Measurements from ENCODE around the gene RETREG2.
A peak's percentile ranks its signal among the peaks of the same experiment; 100 is the strongest.

Gene RETREG2

GRCh38 chr2:219223831-219224610 lies 45.9 kb downstream of the RETREG2 start:
- H3K27me3 ChIP-seq, result no peaks in the 10 kb centered on the region
- H3K4me1 ChIP-seq, result peaks cover 5 to 39% (median 28%) of the 10 kb centered on the region in 4 donors
- H3K27ac ChIP-seq, result no peak overlapping the region
- no peaks in the 10 kb centered on the region for H3K9me3 ChIP-seq
- no peak overlapping the region for H3K4me3 ChIP-seq
- intact Hi-C loops (cut with DNase I; ENCODE audit: low total_unique reads), result loop anchor here (10.0 kb wide), 1 partner anchor 71 kb away; no protein-coding TSS in a partner anchor
- peaks cover 58 to 77% (median 74%) of the 10 kb centered on the region in 3 donors for H3K36me3 ChIP-seq
- TF ChIP-seq, protein P1, sequence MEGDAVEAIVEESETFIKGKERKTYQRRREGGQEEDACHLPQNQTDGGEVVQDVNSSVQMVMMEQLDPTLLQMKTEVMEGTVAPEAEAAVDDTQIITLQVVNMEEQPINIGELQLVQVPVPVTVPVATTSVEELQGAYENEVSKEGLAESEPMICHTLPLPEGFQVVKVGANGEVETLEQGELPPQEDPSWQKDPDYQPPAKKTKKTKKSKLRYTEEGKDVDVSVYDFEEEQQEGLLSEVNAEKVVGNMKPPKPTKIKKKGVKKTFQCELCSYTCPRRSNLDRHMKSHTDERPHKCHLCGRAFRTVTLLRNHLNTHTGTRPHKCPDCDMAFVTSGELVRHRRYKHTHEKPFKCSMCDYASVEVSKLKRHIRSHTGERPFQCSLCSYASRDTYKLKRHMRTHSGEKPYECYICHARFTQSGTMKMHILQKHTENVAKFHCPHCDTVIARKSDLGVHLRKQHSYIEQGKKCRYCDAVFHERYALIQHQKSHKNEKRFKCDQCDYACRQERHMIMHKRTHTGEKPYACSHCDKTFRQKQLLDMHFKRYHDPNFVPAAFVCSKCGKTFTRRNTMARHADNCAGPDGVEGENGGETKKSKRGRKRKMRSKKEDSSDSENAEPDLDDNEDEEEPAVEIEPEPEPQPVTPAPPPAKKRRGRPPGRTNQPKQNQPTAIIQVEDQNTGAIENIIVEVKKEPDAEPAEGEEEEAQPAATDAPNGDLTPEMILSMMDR (IDR thresholded peaks at IDR 0.05), result no peak
- no peak for DNase-seq

GRCh38 chr2:219225350-219225749 lies 47.3 kb downstream of the RETREG2 start:
- Histone ChIP-seq H3K36me3 (peaks cover 54 to 71% (median 69%) of the 10 kb centered on the region in 3 donors), H3K27me3 (no peaks in the 10 kb centered on the region), H3K27ac (no peak overlapping the region), H3K4me1 (peaks cover 0 to 30% (median 17%) of the 10 kb centered on the region in 4 donors), H3K4me3 (no peak overlapping the region), H3K9me3 (no peaks in the 10 kb centered on the region)
- intact Hi-C loops (cut with DNase I; ENCODE audit: low total_unique reads), result loop anchor here (10.0 kb wide), 1 partner anchor 69 kb away; no protein-coding TSS in a partner anchor
- DNase-seq, result no peak
- TF ChIP-seq, protein P1 (IDR thresholded peaks at IDR 0.05), result no peak

GRCh38 chr2:219228041-219228910 lies 50.2 kb downstream of the RETREG2 start:
- Histone ChIP-seq H3K27ac (peak overlapping the region; percentile 93 to 96), H3K9me3 (no peaks in the 10 kb centered on the region), H3K27me3 (no peaks in the 10 kb centered on the region), H3K4me1 (peaks cover 5 to 44% (median 26%) of the 10 kb centered on the region in 4 donors), H3K36me3 (peaks cover 39 to 54% (median 54%) of the 10 kb centered on the region in 3 donors), H3K4me3 (peak overlapping the region; percentile 62 to 77)
- DNase-seq, result no peak
- TF ChIP-seq, protein P1 (IDR thresholded peaks at IDR 0.05), result no peak
- intact Hi-C loops (cut with DNase I; ENCODE audit: low total_unique reads), result loop anchor here (10.0 kb wide), 1 partner anchor 67 kb away; no protein-coding TSS in a partner anchor

DNA sequence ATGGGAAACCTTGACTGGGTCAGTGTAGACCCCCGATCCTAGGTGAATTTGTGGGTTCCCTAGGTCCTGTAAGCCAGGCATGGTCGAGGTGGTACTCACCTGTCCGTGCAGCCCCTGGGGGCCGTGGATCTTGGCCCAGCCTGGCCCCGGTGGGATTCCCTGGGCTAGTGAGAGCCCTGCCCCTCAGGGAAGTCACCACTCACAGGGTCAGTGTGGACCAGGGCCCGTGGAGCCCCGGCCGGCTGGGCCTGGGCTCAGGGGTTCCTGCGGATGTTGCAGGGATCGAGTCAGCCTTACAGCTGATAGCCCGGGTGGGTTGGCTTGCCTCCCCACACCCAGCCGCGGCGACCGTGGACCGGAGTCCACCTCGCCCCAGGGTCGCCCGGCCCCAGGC lies 50.8 kb downstream of the RETREG2 start:
- TF ChIP-seq, protein P1 (IDR thresholded peaks at IDR 0.05), result no peak
- intact Hi-C loops (cut with DNase I; ENCODE audit: low total_unique reads), result loop anchor here (10.0 kb wide), 1 partner anchor 66 kb away; no protein-coding TSS in a partner anchor
- peak overlapping the region; percentile 93 to 96 for H3K27ac ChIP-seq
- H3K4me3 ChIP-seq, result peak overlapping the region; percentile 62 to 77
- peaks cover 5 to 44% (median 26%) of the 10 kb centered on the region in 4 donors for H3K4me1 ChIP-seq
- DNase-seq, result no peak
- H3K36me3 ChIP-seq, result peaks cover 39 to 54% (median 54%) of the 10 kb centered on the region in 3 donors
- H3K9me3 ChIP-seq, result no peaks in the 10 kb centered on the region
- no peaks in the 10 kb centered on the region for H3K27me3 ChIP-seq

DNA sequence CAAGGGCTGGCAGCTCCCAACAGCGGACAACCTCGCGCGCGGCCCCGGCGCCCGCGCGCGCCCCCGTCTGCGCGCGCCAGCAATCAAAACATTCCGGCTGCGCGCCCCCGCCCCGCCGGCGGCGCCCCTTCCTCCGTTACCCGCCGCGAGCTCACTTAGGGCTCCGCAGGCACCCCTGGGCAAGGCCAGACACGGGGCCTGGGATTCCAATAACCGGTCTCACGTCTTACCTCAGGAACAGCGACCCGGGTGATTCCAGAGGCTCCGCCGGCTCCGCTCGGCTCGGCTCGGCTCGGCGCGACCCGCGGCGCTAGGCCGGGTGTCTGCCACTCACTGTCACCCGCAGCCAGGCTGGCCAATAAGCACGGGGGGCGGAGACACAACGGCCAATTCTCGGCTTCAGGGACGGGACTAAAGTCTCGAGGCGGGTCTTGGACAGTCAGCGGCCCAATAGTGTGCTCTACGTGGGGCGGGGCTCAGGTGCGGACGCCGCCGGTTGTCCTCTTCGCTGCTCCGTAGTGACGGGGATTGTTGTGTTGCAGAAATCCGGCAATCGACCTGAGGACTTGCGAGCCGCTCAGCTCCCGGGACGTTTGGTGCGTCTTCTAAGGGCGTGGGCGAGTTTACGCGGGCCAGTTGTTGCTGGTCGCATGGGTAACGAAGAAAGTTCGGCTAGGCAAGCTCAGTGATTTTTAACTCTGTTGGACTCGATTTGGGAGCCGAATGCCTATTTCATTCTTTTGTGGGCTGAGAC lies 51.4 kb downstream of the RETREG2 start, which contains the start of the genes ANKZF1 and ATG9A:
ANKZF1 (plus strand) TSS at position 502 of the 754 bp plus-strand sequence. CDS start 452 bp downstream, outside the sequence.
ATG9A (minus strand) TSS at position 332 of the 754 bp plus-strand sequence. CDS start 1,612 bp downstream, outside the sequence.
- intact Hi-C loops (cut with DNase I; ENCODE audit: low total_unique reads), result loop anchor here (2.0 to 10.0 kb wide), 2 partner anchors 15 to 65 kb away; partner anchors contain the start of genes GLB1L and STK16
- peaks cover 39 to 54% (median 54%) of the 10 kb centered on the region in 3 donors for H3K36me3 ChIP-seq
- H3K4me1 ChIP-seq, result peaks cover 5 to 44% (median 26%) of the 10 kb centered on the region in 4 donors
- H3K27ac ChIP-seq, result peak within 1 kb of the TSS; percentile 93 to 96
- H3K4me3 ChIP-seq, result peak within 1 kb of the TSS; percentile 62 to 77
- no peaks in the 10 kb centered on the region for H3K27me3 ChIP-seq
- peak; percentile 99 to 100 for DNase-seq
- TF ChIP-seq, protein P1 (IDR thresholded peaks at IDR 0.05), result peak in 1 of 2 experiments; percentile 32
- H3K9me3 ChIP-seq, result no peaks in the 10 kb centered on the region
